Large intestine (tissue), 3 donors: ENCODE results near the gene KMT2C. TPM values are rescaled to one million over a fixed set of nuclear protein-coding genes. Genes with fewer than 3 reads are reported as not detected.

ENCODE experiments used
- DNase-seq, 2 donors: peaks; one replicate each; pipeline versions ENCODE4 v3.0.0 to v3.0.0-alpha.2; 2013
- H3K27ac ChIP-seq: one replicate; pipeline ENCODE4 v1.5.1; 2013; ENCODE audit warnings: low read length
- H3K27me3 ChIP-seq: 2 replicates; pipeline ENCODE4 v1.6.1; 2013; ENCODE audit warnings: low read length; ENCODE audit not compliant: control insufficient read depth, insufficient read depth
- H3K36me3 ChIP-seq: 2 replicates; pipeline ENCODE4 v1.6.1; 2013; ENCODE audit warnings: low read length; ENCODE audit not compliant: control insufficient read depth, insufficient read depth
- H3K4me1 ChIP-seq: one replicate; pipeline ENCODE4 v1.6.1; 2013; ENCODE audit warnings: low read length; ENCODE audit not compliant: control insufficient read depth, insufficient read depth
- H3K4me3 ChIP-seq: one replicate; pipeline ENCODE4 v1.5.1; 2013; ENCODE audit warnings: low read length
- H3K9me3 ChIP-seq: one replicate; pipeline ENCODE4 v1.6.1; 2013; ENCODE audit warnings: mild to moderate bottlenecking, low read depth, low read length, moderate library complexity; ENCODE audit not compliant: control insufficient read depth
- WGBS: methylation state at CpG from one replicate; pipeline ENCODE4 v1.1.5; 2013; ENCODE audit warnings: low lambda C conversion rate; ENCODE audit not compliant: insufficient coverage; 5-methylcytosine and 5-hydroxymethylcytosine counted together
- polyA plus RNA-seq: library from polyadenylated mRNA; unstranded; fragments of 120-200 nt; gene quantifications from one replicate; pipeline ENCODE4 v1.2.1, GENCODE V29; 2013

KMT2C gene
- polyA plus RNA-seq, 1 donor, result 34.1 TPM

DNA sequence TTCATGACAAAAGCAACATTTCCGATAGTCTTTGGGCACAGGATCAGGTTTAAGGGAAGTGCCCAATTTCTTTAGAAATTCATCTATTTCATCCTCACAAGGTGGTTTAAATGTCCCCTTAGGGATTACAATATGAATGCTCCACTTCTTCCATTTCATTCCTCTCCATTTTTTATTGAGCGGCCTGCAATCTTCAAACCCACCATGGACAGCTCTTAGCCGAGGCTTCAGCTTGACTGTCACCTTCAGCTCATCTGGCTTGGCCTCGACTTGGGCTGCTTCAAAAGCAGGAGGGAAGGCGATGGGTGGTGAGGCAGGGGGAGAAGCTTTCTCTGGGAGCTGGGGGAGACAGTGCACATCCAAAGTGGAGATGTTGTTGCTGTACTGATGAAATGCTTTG lies 287.1 kb downstream of the KMT2C start:
- no peak for DNase-seq
- no peaks in the 10 kb centered on the region for H3K4me1 ChIP-seq
- no peaks in the 10 kb centered on the region for H3K27me3 ChIP-seq
- H3K36me3 ChIP-seq, result peaks cover 76% of the 10 kb centered on the region
- no peaks in the 10 kb centered on the region for H3K9me3 ChIP-seq
- H3K4me3 ChIP-seq, result no peak overlapping the region
- no CpG with 5 or more reads among the region's 5 CpGs for WGBS
- no peak overlapping the region for H3K27ac ChIP-seq

DNA sequence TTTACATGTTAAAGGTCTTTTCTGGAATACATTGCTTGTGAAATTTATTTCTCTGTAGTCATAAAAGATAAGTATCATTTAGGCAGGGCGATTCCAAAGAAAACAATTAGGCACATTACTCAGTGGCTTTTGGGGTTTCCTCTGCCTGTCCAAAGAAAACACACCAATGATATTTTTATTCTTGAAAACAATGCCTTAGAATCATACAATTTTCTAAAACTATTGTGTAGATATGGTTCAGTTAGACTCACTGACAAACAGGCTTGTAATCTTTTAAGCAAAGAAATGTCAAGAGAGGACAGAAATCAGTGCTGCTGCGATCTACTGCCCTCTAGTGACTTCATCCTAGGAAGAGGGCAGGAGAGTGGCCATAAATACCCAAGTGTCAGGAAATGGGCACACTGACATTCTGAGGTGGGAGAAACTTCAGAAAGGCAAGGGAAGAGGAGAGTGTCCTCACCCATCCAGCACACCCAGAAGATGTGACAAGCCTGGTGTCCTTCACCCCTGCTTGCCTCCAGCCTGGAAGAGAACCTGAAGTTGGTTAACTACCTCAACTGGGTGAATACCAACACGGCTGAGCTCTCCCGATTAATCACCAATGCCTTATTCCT lies 289.8 kb downstream of the KMT2C start:
- Histone ChIP-seq H3K4me3 (no peak overlapping the region), H3K9me3 (no peaks in the 10 kb centered on the region), H3K27ac (no peak overlapping the region), H3K36me3 (peaks cover 73% of the 10 kb centered on the region), H3K27me3 (no peaks in the 10 kb centered on the region), H3K4me1 (no peaks in the 10 kb centered on the region)
- 100% methylated on average over 1 of the region's 4 CpGs for WGBS
- peak in 1 of 2 donors; percentile 33 for DNase-seq

DNA sequence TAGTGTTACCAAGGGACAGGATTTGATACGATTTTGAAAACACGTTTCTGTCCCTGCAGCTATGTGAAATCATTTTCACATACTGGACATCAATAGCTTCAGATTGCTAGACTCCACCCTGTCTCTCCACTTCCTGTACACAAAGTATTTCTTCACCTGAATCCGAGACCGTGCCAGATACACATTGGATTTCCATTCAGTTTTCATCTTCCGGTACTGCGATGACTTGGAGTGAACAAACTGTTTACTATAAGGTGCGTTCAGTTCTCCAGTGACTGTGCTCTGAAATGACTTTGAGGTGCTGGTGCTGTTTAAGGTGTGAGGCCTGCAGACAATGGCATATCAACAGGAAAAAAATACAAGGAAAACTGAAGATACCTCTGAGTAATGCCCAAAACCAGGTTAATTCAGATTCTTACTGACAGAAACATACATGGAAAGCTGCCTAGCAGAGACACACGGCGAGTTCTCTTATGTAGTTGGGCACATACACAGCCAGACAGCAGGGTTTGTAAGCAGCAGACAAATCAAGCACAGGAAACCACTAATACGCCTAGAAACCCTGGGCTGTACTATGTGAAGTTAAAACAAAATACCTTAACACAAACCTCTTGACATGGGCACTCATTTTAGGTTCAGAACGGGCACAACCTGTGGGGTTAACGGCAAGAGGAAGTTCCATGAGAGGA lies 291.1 kb downstream of the KMT2C start:
- DNase-seq, result no peak
- no peak overlapping the region for H3K4me3 ChIP-seq
- H3K36me3 ChIP-seq, result peaks cover 77% of the 10 kb centered on the region
- no peak overlapping the region for H3K27ac ChIP-seq
- H3K27me3 ChIP-seq, result no peaks in the 10 kb centered on the region
- 90% methylated on average over 4 of the region's 12 CpGs for WGBS
- no peaks in the 10 kb centered on the region for H3K4me1 ChIP-seq
- H3K9me3 ChIP-seq, result no peaks in the 10 kb centered on the region

DNA sequence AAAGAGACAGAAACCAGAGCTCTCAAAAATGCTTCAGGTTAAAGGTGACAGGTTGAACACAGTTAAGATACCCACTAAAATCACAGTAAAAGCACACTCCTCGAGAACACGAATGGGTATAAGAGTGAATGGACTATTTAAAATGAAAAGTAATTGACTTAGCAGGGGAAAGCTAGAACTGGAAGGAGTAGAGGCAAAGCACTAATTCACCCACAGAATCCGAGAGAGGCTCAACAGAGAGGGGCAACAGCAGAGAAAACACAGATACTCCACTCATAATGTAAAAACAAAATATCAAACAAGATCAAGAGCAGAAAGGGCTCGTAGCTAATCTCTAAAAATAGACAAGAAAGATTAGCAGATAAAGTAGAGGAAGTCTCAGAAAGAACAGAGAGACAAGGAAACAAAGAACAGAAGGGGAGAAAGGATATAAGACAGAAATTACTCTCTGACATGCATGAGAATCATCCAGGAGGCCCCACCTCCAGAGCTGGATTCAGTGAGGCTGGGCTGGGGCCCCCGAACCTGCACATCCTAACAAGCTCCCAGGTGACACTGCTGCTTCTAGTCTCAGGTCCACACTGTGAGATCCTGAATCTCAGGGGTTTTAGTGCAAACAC lies 292.7 kb downstream of the KMT2C start:
- no peaks in the 10 kb centered on the region for H3K27me3 ChIP-seq
- H3K9me3 ChIP-seq, result no peaks in the 10 kb centered on the region
- no peaks in the 10 kb centered on the region for H3K4me1 ChIP-seq
- peaks cover 79% of the 10 kb centered on the region for H3K36me3 ChIP-seq
- 76% methylated on average over 4 of the region's 5 CpGs for WGBS
- H3K27ac ChIP-seq, result no peak overlapping the region
- no peak for DNase-seq
- no peak overlapping the region for H3K4me3 ChIP-seq

DNA sequence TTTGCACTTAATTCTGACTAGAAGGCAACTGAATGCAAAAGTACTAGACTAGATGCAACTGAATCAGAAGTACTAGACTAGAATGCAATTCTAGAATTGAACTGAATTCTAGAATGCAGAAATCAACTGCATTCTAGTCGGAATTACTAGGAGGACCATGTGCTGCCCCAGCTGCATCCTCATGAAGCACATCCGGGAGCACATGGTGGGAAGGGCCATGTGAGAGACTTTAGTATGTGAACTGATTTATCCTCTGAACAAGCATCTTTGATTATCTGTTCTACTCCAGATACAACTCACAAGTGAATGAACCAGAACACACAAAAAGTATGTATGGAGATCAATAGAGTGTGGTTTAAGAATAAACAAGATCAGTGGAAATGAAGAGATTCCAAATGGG lies 295.2 kb downstream of the KMT2C start:
- no peak overlapping the region for H3K27ac ChIP-seq
- no peak for DNase-seq
- WGBS, result no CpG with 5 or more reads among the region's 2 CpGs
- H3K9me3 ChIP-seq, result no peaks in the 10 kb centered on the region
- H3K36me3 ChIP-seq, result peaks cover 86% of the 10 kb centered on the region
- no peaks in the 10 kb centered on the region for H3K27me3 ChIP-seq
- H3K4me1 ChIP-seq, result no peaks in the 10 kb centered on the region
- H3K4me3 ChIP-seq, result no peak overlapping the region

DNA sequence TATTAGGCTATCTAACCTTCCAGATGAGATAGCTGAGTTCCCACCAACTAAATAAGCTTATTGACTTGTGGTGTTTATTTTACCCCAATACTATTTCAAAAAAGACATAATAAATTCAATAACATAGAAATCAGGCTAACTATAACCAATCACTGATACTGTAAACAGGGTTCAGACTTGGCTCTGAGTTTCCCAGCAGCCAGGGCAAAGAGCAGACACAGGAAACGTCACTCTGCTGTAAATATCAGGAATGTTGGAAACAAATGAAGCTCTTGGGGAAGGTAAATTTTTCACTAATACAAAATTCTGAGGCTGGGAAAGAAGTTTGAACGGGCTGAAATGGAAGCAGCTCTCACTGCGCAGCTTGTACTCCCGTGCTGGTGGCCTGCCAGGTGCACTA lies 295.7 kb downstream of the KMT2C start:
- no peaks in the 10 kb centered on the region for H3K9me3 ChIP-seq
- WGBS, result 60% methylated on average over 1 of the region's 4 CpGs
- H3K36me3 ChIP-seq, result peaks cover 81% of the 10 kb centered on the region
- H3K4me1 ChIP-seq, result no peaks in the 10 kb centered on the region
- no peaks in the 10 kb centered on the region for H3K27me3 ChIP-seq
- no peak for DNase-seq
- H3K27ac ChIP-seq, result no peak overlapping the region
- H3K4me3 ChIP-seq, result no peak overlapping the region

DNA sequence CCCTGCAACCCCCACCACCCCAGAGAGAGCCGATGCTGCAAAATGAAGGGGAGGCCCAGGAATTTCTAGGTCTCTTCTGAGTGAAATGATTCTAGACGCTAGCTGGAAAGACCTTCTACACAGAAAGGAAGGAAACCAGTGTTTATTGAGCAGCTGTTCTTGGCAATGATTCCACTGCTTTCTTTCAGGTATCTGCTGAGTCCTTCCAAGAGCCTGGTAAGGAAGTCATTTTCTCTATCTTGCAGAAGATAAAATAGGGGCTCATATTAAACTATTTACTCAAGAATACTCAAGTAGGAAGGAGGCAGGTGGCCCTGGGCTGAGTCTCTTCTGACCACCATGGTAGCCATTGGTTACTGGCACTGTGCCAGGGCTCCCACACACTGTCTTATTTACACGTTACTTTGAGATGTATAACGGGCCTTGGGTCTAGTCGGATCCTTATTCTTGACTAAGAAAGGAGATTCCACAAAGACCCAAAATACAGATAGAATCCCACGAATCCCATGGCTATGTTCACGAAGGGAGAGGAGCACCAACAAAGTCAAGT lies 298.3 kb downstream of the KMT2C start:
- H3K36me3 ChIP-seq, result peaks cover 76% of the 10 kb centered on the region
- no CpG with 5 or more reads among the region's 7 CpGs for WGBS
- no peaks in the 10 kb centered on the region for H3K27me3 ChIP-seq

DNA sequence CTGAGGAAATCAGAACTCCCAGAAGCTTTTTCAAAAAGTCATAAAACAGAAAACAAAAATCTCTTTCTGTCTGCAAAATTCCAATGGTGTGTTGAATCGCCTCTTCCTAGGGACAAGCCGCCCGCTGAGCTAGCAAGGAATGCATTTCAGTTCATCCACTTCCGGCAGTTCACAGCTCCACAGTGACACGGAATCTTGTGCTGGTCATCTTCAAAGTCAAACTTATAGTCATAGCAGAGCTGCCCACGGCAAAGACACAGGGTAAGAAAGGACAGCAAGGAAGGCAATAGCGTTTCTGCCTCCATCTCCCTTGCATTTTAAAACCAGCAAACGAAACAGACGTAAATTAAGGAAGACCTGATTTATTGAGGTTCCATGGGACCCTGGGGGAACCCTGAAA lies 299.1 kb downstream of the KMT2C start:
- peaks cover 78% of the 10 kb centered on the region for H3K36me3 ChIP-seq
- 100% methylated on average over 1 of the region's 9 CpGs for WGBS
- H3K4me3 ChIP-seq, result no peak overlapping the region
- no peak for DNase-seq
- no peaks in the 10 kb centered on the region for H3K9me3 ChIP-seq
- H3K4me1 ChIP-seq, result no peaks in the 10 kb centered on the region
- no peaks in the 10 kb centered on the region for H3K27me3 ChIP-seq
- H3K27ac ChIP-seq, result no peak overlapping the region

More for the DNA sequence above, 298.3 kb downstream of the KMT2C start:
- Histone ChIP-seq H3K9me3 (no peaks in the 10 kb centered on the region), H3K27ac (no peak overlapping the region), H3K4me3 (no peak overlapping the region), H3K4me1 (no peaks in the 10 kb centered on the region)
- no peak for DNase-seq

DNA sequence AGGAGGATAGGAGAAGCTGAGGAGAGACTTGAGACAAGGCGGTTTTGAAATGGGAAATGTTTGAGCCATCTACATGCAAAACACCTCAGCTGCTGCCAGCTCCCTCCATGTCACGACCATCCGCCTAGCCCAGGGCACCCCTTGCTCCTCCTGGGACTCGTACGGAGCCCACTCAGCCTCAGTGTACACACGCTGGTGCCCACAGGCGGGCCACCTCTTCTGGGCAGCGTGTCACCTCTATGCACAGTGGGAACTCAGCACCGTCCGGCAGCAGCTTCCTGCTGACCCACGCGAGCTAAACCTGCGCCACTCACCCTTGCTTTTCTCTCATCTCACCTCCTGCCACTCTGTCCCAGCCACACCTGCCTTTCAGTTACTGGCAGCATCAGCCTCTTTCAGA lies 302.0 kb downstream of the KMT2C start:
- Histone ChIP-seq H3K36me3 (peaks cover 70% of the 10 kb centered on the region), H3K4me1 (no peaks in the 10 kb centered on the region), H3K4me3 (no peak overlapping the region), H3K27ac (no peak overlapping the region), H3K9me3 (peaks cover 7% of the 10 kb centered on the region), H3K27me3 (no peaks in the 10 kb centered on the region)
- no peak for DNase-seq
- 100% methylated on average over 5 of the region's 13 CpGs for WGBS

DNA sequence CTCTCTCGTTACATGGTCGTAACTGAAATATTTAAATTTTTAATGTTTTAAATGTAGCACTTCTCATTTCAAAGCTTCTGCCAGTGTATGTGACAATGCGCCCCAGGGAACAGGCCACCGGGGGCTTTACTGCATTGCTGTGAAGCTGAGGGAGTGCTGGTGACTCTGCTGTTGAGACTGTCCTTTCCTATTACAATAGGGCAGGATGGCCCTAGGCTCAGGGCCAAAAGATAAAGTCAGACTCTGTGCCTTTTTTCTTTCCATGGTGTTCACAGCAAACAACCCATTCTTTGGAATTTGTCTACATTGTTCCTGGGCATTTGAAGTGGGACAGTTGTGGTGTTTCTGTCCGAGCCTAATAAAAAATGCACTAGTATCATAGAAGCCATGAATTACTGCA lies 303.0 kb downstream of the KMT2C start:
- Histone ChIP-seq H3K36me3 (peaks cover 70% of the 10 kb centered on the region), H3K4me1 (no peaks in the 10 kb centered on the region), H3K27ac (no peak overlapping the region), H3K27me3 (no peaks in the 10 kb centered on the region), H3K4me3 (no peak overlapping the region), H3K9me3 (peaks cover 14% of the 10 kb centered on the region)
- no peak for DNase-seq
- 100% methylated on average over 2 of the region's 5 CpGs for WGBS
